Stimulated activated CD4-positive, alpha-beta T cell treated with anti-CD3 and anti-CD28 coated beads, Interleukin-15, amount 100 ng/mL, for 48 hours (primary cell): ENCODE results near the gene DTX4.

ENCODE experiments used
- DNase-seq, 2 donors: peaks; one replicate each; pipeline ENCODE4 v3.0.0-alpha.2; 2020; ENCODE audit warnings: low read depth in 2 of 2

DTX4 gene

DNA sequence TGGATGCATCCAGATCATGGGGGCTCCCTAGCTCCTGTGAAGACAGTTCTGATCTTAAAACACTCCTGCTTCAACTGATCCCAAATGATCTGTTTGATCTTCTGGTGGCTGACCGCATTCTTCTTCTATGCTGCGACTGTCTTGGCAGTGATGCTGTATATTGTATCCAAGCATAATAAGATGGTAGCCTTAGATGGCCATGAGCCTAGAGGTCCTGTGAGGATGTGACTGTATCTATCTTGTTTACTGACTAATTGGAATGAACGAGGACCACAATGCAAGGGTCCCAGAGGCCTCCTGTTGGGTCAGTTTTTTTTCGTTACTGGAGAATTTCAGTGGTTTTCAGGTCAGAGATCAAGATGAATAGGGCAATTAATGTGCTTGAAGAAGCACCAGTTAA, 47.9 kb downstream of the DTX4 start:
- no peak for DNase-seq

DNA sequence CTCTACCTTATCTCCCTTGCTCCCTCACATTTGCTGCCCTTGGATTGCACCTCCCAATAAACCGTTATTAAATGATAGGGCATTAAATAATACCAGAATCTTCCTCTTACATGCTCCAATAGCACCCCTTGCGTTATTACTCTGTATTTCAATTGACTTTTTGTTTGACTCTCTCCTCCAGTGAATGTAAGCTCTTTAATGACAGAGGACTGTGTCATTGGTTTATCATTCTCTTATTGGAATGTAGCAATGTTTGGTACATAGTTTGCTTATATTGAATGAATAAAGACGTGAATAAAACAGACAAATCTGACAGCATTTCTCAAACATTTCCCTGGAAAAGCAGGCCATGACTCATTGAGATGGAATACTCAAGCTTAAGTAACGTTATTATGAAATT, 49.5 kb downstream of the DTX4 start:
- DNase-seq: no peak

DNA sequence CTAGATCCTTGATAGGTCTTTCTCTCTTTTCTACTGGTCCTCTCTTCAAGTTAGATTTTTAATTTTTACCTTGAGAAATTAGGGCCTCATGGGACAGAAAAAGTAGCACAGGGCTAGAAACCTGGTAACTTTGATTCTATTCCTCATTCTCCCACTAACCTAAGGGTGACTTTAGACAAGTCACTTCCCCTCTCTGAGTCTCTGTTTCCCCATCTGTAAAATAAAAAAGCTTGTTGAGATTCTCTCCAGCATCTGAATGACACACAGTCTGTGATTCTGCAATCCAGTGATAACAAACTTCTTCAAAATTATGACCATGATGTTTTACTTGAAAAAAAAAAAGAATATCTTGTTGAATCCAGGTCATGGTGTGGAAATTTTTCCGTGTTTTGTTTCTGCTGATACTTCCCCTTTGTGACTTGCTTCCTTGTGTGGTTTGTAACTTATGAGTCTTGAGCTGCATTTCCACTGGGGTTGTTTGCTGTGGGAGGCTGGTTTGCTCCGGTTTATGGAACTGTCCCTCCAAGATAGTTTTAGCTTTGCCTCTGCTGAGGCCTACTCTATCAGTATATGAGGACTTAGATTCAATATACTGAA, 50.6 kb downstream of the DTX4 start:
- no peak for DNase-seq

DNA sequence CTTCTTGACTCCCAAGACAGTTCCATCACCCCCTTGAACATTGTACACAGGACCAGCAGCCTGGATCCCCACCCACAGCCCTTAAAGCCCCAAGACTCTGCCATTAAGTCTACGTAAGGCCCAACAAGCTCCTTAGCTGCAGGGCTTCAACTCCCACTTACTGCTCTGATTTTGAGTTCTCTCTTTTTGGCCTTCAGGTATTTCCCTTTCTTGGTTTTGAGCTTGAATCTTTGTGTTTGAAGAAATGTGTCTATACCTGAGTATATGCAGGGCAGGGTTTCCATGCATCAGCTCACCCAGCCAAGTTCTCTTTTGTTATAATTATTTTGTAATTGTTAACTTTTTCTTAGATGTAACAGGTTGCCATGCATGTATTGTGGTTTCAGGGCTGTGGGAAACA, 51.2 kb downstream of the DTX4 start:
- no peak for DNase-seq

DNA sequence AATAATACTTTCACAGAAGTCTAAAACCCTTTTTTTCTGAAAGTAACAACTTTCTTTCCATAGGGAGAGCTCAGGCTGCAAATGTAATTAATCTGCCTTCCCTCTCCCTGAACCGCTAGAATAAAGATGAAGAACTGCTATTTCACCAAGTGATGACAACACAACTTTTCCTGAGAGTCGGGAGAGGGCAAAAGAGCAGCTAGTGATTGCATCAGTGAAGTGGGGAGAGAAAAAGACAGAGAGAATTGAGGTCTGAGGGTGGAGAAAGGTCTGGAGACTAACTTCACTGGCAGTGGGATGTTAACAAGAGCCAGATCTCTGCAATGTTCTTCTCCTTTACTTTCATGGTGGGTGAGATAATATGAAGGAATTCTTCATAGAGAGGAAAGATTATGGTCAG, 51.7 kb downstream of the DTX4 start:
- no peak for DNase-seq

DNA sequence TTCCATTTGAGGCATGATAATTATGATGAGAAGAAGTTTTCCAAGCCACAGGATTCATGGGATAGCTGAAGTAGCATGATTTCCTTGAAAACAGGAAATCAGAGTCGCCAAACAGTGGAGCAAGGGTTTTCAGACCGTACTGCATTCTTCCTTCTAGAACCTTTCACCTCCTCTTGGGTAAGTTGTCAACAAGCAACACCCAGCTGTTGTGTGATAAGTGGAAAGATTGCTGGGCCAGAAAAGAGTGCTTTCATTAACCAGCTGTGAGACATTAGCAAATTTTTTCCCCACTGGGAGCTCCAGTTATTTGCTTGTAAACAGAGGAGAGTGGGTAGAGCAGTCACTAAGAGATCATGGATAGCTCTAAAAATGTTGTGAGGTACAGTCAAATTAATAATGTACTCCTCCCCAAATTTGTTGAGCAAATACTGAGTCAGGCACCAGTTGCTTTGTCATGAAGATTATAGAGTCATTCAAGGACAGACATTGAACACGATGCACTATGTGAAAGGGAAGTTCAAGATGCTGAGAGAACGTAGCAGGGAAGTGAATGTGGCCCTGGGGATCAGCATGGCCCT, 52.5 kb downstream of the DTX4 start:
- DNase-seq: no peak

DNA sequence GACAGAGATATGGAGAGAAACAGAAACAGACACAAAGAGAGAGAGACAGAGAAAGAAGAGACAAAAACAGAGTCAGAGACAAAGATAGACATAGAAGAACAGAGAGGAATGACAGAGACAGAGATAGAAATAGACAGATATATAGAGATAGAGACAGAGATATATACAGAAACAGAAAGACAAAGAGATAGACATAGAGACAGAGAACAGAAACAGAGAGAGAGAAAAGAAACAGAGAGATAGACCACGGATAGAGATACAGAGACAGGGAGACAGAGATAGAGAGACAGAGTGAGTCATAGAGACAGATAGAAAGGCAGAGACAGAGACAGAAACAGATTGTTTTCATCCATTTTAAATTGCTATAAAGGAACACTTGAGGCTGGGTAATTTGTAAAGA, 53.1 kb downstream of the DTX4 start:
- no peak for DNase-seq

DNA sequence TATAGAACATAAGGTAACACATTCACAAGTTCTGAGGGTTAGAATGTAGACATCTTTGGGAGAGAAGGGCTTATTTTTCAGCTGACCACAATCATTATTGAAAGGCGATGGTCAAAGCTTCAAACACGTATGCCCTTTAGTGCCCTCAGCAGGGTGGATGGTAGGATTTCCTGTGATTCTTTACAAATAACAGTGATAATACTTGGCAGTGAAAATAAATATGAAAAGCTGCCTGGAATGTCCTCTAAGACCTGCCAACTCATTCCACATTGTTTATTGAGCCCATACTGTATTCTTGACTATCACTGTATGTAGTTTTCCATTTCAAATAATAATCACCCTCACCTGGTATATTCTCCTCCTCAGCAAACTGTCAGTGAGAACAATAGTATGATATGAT, 54.5 kb downstream of the DTX4 start:
- DNase-seq: no peak

DNA sequence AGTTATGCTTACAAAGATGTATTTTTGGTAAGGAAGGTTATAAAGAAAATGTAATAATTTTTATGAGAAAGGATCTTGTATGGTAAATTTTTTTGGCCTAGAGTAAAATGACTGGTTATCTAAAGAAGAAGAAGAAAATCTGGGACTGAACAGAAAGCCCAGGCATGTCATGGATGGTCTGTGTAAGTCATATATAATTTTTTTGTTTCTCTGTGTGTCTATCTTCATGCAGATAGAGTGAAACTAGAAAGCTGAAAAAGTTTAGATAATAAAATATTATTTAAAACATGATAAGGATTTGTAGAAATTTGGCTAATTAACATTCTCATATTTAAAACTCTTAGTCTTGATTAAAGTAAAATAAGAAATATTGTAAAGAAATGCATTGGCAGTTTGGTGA, 68.4 kb downstream of the DTX4 start:
- no peak for DNase-seq

DNA sequence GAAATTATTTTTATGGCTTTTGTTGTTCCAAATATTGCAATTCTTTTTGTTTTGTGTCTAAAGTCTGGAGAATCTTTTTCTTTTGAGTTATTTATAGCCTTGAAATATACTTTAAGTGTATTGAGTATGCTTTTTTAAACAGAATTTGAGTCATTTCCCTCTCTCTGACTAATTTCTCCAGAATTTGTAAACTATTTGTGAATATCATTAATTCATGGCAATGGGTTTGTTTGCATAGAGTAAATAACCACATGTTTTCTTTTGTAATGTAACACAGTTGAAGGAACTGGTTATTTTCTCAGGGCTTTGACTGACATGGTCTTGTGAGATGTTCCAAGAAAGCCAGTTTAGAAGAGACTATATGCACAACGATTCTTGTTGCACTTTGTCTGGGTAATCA, 71.7 kb downstream of the DTX4 start:
- no peak for DNase-seq

DNA sequence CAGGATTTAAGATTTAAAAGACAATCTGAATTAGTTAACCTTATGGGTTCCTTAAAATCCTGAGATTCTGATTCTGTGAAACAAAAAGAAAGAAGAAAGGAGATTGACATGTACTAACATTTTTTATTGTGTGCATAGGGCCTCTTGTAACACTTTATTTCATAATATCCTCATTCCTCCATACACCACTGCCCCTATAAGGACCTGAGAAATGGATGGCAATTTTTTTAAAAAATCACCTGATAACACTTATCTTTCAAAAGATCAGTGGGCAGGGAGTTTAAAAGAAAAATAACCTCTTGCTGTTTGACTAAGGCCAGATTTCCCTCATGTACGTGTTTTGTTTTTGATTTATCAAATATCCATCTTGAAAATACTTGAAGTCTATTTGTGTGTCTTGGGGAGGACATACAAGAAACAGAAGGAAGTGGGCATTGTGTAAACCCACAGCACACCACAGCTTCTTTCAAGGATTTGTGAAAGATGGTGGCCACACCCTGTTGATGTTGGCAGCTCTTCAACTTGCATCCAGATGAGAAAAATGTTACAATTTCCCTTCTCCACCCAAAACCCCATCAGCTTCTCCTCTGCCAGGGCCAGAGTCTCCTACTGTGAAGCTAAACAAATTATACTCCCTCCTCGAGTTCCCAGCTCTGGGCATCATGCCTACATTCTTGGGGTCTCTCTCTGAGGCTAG, 75.7 kb downstream of the DTX4 start:
- no peak for DNase-seq

DNA sequence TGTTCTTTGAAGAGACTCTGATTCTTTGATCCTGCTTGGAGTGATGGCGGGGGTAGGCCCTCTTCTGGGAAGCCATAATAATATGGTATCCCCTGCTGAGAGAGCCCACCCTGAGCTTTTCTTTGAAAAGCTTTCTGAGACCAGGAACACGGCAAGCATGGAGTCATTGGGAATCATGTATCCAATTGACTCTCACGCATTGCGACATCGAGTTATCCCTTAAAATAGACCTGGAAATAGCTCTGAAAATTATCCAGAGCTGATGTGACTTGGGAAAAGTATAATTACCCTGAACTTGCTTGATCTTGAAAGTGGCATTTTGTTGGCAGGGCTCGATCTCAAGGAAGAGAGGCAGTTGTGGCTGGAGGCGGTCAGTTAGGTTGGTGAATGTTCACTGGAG, 77.6 kb downstream of the DTX4 start:
- no peak for DNase-seq

DNA sequence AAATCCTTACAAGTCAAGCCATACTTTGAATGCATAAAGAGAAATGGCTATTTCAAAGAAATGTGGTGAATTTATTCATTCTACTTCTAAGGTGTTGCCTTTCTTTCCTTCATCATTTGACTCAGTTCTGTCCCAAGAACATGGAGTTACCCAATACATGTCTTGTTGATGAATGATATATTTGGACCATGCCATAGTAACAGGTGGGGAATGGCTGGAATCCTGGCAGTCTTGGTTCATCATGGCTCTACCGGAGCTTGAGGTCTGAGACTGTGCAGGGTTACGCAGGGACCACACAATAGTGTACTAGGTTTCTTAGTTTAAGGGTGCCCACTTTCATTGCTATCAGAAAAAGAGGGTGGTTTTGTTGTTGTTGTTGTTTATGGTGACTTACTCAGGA, 81.1 kb downstream of the DTX4 start:
- no peak for DNase-seq

DNA sequence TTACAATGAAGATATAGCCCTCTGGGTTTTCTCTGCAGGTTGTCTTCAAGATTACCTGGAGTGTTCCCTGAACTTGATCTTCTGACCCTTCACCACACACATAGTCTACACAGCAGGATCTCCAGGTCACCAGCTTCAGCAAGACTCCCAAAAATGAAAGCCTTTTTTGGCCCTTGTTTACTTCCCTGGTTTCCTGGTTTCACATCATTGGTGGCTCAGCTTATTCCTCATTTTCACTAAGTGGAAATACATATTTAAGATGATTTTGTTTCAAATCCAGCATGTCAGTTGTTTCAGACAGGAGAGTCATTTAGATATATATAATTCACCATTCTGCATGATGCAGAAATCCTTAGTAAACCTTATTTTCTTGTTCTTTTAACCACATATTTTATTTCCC, 82.4 kb downstream of the DTX4 start:
- no peak for DNase-seq

DNA sequence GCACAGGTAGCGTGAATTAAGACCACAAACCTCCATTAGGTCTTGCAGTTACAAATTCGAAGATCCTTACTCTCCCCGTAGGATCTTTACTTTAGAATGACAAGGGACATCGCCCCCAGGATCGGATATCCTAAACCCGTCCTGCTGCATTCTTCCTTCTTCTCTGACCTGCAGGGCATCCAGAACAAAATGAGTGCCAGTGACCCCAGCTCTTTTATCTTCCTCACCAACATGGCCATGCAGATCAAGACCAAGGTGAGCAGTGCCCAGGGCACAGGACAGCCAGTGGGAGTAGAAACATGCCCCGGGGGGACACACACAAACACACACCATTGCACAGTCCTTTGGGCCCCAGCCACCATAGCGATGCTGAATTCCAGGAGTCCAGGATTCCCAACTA, 83.3 kb downstream of the DTX4 start:
- DNase-seq: no peak
